ENCODE measurements around the gene LPP. TPM values are rescaled to one million over a fixed set of nuclear protein-coding genes. Genes with fewer than 3 reads are reported as not detected.
"Not testable (repeated sequence)": the region's sequence is repeated elsewhere in the genome, so short reads cannot be mapped to it uniquely, and the experiment has no call there.

The LPP gene
- total RNA-seq, 1 experiment from 2014 or later: 22.1 TPM

- DNase-seq (ENCODE audit: extremely low read depth, low read depth): no peak
Observed at GRCh38 chr3:188417271-188417696, 263.3 kb downstream of the LPP start.

- no peak for DNase-seq (ENCODE audit: extremely low read depth, low read depth)
Observed at GRCh38 chr3:188417766-188418165, 263.8 kb downstream of the LPP start.

- DNase-seq (ENCODE audit: extremely low read depth, low read depth): no peak
Observed at GRCh38 chr3:188421151-188421821, 267.3 kb downstream of the LPP start.

GRCh38 chr3:188421836-188422540 is 268.0 kb downstream of the LPP start:
- no peak for DNase-seq (ENCODE audit: extremely low read depth, low read depth)

GRCh38 chr3:188427981-188428380 is 274.0 kb downstream of the LPP start:
- DNase-seq (ENCODE audit: extremely low read depth, low read depth): not testable (repeated sequence)

- DNase-seq (ENCODE audit: extremely low read depth, low read depth): no peak
Observed at GRCh38 chr3:188431040-188431439, 277.1 kb downstream of the LPP start.

GRCh38 chr3:188431553-188431952 is 277.6 kb downstream of the LPP start:
- DNase-seq (ENCODE audit: extremely low read depth, low read depth): no peak

- no peak for DNase-seq (ENCODE audit: extremely low read depth, low read depth)
Observed at GRCh38 chr3:188432802-188433520, 279.0 kb downstream of the LPP start.

GRCh38 chr3:188433521-188434150 is 279.7 kb downstream of the LPP start:
- DNase-seq (ENCODE audit: extremely low read depth, low read depth): no peak

- DNase-seq (ENCODE audit: extremely low read depth, low read depth): no peak
Observed at GRCh38 chr3:188434594-188434993, 280.6 kb downstream of the LPP start.

- no peak for DNase-seq (ENCODE audit: extremely low read depth, low read depth)
Observed at GRCh38 chr3:188435266-188435665, 281.3 kb downstream of the LPP start.

GRCh38 chr3:188437926-188438325 is 284.0 kb downstream of the LPP start:
- no peak for DNase-seq (ENCODE audit: extremely low read depth, low read depth)

- no peak for DNase-seq (ENCODE audit: extremely low read depth, low read depth)
Observed at GRCh38 chr3:188439080-188439479, 285.1 kb downstream of the LPP start.

- no peak for DNase-seq (ENCODE audit: extremely low read depth, low read depth)
Observed at GRCh38 chr3:188440340-188440972, 286.5 kb downstream of the LPP start.

- no peak for DNase-seq (ENCODE audit: extremely low read depth, low read depth)
Observed at GRCh38 chr3:188442430-188442829, 288.5 kb downstream of the LPP start.

- not testable (repeated sequence) for DNase-seq (ENCODE audit: extremely low read depth, low read depth)
Observed at GRCh38 chr3:188445175-188445574, 291.2 kb downstream of the LPP start.

- DNase-seq (ENCODE audit: extremely low read depth, low read depth): no peak
Observed at GRCh38 chr3:188446014-188446413, 292.1 kb downstream of the LPP start.

GRCh38 chr3:188446766-188447165 is 292.8 kb downstream of the LPP start:
- DNase-seq (ENCODE audit: extremely low read depth, low read depth): no peak

- DNase-seq (ENCODE audit: extremely low read depth, low read depth): no peak
Observed at GRCh38 chr3:188448813-188449212, 294.9 kb downstream of the LPP start.

- no peak for DNase-seq (ENCODE audit: extremely low read depth, low read depth)
Observed at GRCh38 chr3:188449421-188449820, 295.5 kb downstream of the LPP start.
